Measurements from ENCODE around the gene SMARCC2. TPM values are rescaled to one million over a fixed set of nuclear protein-coding genes. Genes with fewer than 3 reads are reported as not detected.

The SMARCC2 gene
- total and polyA plus RNA-seq, 11 donors = 21.4 to 83.5 (median 65.9) TPM

DNA sequence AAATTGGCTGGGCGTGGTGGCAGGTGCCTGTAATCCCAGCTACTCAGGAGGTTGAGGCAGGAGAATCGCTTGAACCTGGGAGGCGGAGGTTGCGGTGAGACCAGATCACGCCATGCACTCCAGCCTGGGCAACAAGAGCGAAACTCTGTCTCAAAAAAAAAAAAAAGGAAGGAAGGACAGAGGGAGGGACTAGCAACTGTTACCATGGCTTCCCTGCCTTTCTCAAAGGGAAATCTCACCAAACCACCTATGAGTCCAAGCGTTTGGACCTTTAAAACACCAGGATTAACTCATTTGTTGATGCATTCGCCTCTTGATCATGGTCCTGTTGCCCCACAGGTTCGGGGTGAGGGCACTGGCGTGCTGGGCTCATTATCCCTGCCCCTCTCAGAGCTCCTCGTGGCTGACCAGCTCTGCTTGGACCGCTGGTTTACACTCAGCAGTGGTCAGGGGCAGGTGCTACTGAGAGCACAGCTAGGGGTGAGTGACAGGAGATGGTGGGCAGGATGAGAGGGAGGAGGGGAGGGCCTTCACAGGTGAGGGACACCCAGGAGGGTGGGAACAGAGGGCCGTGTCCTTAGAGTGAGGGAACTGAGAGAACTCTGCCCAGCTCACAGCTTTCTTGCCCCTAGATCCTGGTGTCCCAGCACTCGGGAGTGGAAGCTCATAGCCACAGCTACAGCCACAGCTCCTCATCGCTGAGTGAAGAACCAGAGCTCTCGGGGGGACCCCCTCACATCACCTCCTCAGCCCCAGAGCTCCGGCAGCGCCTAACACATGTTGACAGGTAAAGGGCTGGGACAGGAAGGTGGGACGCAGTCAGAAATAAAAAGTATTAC is 47.1 kb downstream of the SMARCC2 start:
- H3K9me3 ChIP-seq = peaks cover 0 to 3% (median 0%) of the 10 kb centered on the region in 12 donors
- peaks cover 3 to 43% (median 16%) of the 10 kb centered on the region in 12 donors for H3K4me1 ChIP-seq
- no peak for TF ChIP-seq POLR2A (IDR thresholded peaks at IDR 0.05)
- TF ChIP-seq, protein P1, sequence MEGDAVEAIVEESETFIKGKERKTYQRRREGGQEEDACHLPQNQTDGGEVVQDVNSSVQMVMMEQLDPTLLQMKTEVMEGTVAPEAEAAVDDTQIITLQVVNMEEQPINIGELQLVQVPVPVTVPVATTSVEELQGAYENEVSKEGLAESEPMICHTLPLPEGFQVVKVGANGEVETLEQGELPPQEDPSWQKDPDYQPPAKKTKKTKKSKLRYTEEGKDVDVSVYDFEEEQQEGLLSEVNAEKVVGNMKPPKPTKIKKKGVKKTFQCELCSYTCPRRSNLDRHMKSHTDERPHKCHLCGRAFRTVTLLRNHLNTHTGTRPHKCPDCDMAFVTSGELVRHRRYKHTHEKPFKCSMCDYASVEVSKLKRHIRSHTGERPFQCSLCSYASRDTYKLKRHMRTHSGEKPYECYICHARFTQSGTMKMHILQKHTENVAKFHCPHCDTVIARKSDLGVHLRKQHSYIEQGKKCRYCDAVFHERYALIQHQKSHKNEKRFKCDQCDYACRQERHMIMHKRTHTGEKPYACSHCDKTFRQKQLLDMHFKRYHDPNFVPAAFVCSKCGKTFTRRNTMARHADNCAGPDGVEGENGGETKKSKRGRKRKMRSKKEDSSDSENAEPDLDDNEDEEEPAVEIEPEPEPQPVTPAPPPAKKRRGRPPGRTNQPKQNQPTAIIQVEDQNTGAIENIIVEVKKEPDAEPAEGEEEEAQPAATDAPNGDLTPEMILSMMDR (IDR thresholded peaks at IDR 0.05) = no peak
- intact Hi-C loops (cut with DNase I) = no loop called here
- peaks cover 0 to 82% (median 80%) of the 10 kb centered on the region in 9 donors for H3K36me3 ChIP-seq
- H3K27me3 ChIP-seq = no peaks in the 10 kb centered on the region
- peak overlapping the region in 9 of 12 donors; percentile 0 to 84 (median 82) for H3K27ac ChIP-seq
- DNase-seq (no peak), ATAC-seq (no peak)
- 88 to 92% (median 91%) methylated on average over 19 of the region's 19 CpGs for WGBS, 4 donors
- no peak overlapping the region for H3K4me3 ChIP-seq

DNA sequence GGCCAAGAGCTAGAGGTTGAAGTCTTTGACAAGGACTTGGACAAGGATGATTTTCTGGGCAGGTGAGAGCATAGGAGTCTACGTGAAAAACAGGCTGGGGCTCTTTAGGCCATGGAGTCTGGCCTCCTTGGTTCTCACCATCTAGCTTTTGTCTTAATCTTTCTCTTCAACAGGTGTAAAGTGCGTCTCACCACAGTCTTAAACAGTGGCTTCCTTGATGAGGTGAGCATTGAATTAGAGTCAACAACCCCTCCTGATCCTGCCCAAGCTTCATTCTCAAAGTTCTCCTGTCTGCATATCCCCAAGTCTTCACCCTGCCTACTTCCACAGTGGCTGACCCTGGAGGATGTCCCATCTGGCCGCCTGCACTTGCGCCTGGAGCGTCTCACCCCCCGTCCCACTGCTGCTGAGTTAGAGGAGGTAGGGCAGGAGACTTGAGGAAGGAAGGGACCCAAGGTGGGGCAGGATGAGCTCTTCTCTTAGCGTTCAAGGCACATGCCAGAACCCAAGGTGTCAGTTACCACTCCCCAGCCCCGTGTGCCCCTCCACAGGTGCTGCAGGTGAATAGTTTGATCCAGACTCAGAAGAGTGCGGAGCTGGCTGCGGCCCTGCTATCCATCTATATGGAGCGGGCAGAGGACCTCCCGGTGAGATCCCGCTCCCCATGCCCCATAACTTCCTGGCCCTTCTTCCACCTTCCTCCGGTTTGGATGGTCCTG is 51.3 kb downstream of the SMARCC2 start:
- H3K27me3 ChIP-seq = no peaks in the 10 kb centered on the region
- H3K4me1 ChIP-seq = peaks cover 0 to 16% (median under 1%) of the 10 kb centered on the region in 12 donors
- TF ChIP-seq, protein P1 (IDR thresholded peaks at IDR 0.05) = no peak
- TF ChIP-seq POLR2A (IDR thresholded peaks at IDR 0.05) = no peak
- 90 to 94% (median 94%) methylated on average over 14 of the region's 14 CpGs for WGBS, 4 donors
- H3K36me3 ChIP-seq = peaks cover 0 to 100% (median 98%) of the 10 kb centered on the region in 9 donors
- DNase-seq = no peak
- no peak overlapping the region for H3K27ac ChIP-seq
- H3K9me3 ChIP-seq = no peaks in the 10 kb centered on the region
- no peak for ATAC-seq
- intact Hi-C loops (cut with DNase I) = no loop called here
- H3K4me3 ChIP-seq = no peak overlapping the region

DNA sequence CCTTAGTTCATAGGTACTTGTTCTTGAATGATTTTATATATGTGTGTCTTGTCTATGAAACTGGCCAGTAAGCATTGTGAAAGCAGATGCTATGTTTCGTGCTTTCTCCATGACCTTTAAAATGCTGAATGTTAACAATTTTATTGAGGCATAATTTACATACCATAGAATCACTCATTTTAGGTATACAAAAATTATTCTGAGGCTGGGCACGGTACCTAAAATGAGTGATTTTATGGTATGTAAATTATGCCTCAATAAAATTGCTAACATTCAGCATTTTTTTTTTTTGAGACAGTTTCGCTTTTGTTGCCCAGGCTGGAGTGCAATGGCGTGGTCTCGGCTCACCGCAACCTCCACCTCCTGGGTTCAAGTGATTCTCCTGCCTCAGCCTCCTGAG is 54.4 kb downstream of the SMARCC2 start:
- TF ChIP-seq, protein P1 (IDR thresholded peaks at IDR 0.05) = no peak
- no peak for TF ChIP-seq POLR2A (IDR thresholded peaks at IDR 0.05)
- intact Hi-C loops (cut with DNase I) = no loop called here
- H3K36me3 ChIP-seq = peaks cover 0 to 98% (median 95%) of the 10 kb centered on the region in 9 donors
- ATAC-seq (no peak), DNase-seq (no peak)
- no peaks in the 10 kb centered on the region for H3K9me3 ChIP-seq
- H3K4me3 ChIP-seq = no peak overlapping the region
- no peak overlapping the region for H3K27ac ChIP-seq
- 97 to 98% (median 97%) methylated on average over 6 of the region's 6 CpGs for WGBS, 4 donors
- H3K27me3 ChIP-seq = no peaks in the 10 kb centered on the region
- peaks cover 0 to 11% (median 2%) of the 10 kb centered on the region in 12 donors for H3K4me1 ChIP-seq

DNA sequence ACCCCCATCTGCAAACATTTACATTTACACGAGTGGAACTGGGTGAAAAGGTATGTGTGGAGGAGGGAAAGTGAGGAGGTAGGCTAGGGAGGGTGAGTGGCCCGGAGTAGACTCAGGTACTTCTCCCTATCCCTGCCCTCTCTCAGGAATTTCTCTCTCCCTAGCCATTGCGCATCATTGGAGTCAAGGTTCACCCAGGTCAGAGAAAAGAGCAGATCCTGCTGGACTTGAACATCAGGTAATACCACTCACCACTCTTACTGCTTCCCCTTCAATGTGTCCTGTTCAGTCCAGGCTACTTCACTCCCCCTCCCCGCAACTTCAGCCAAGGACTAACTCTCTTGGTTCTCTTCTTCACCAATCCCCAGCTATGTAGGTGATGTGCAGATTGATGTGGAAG is 58.4 kb downstream of the SMARCC2 start:
- intact Hi-C loops (cut with DNase I) = no loop called here
- Histone ChIP-seq H3K27me3 (no peaks in the 10 kb centered on the region), H3K27ac (peak overlapping the region in 2 of 12 donors; percentile 90 to 94), H3K9me3 (no peaks in the 10 kb centered on the region), H3K36me3 (peaks cover 0 to 57% (median 55%) of the 10 kb centered on the region in 9 donors), H3K4me1 (peaks cover 8 to 42% (median 24%) of the 10 kb centered on the region in 12 donors), H3K4me3 (peak overlapping the region in 1 of 12 donors; percentile 81)
- no peak for ATAC-seq
- TF ChIP-seq POLR2A (IDR thresholded peaks at IDR 0.05) = no peak
- TF ChIP-seq, protein P1 (IDR thresholded peaks at IDR 0.05) = no peak
- no peak for DNase-seq
- 84 to 93% (median 91%) methylated on average over 4 of the region's 4 CpGs for WGBS, 4 donors

Measured in heart left ventricle (tissue), 16 donors.